GM12892 (cell line): Measurements from ENCODE around the gene ATP6V0C.

Source experiments
- POLR2A ChIP-seq: IDR thresholded peaks from 2 replicates; pipeline ENCODE4 v1.6.1; 2011; ENCODE audit warnings: low read depth, low read length, control low read depth
- POLR2AphosphoS5 ChIP-seq: IDR thresholded peaks from 2 replicates; pipeline ENCODE4 v1.6.1; 2011; ENCODE audit warnings: low read depth, low read length, control low read depth

DNA sequence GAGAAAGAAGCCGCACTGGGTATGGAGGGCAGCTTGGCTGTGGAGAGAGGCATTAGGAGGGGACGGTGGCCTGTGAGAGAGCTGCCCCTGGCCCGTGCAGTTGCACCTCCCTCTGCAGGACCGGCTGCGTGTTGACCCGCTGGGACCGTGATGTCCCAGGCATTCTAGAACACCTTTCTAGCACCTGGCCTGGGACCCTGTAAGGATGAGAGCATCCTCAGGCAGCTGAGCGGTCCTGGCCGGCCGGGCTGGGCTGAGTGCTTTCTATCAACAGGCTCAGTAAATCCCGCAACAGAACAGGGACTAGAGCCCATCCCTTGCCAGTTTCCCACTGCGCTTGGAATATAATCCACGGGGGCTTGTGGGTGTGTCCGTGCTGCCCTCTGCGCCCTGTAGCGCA is 24.2 kb upstream of the ATP6V0C start:
- TF ChIP-seq POLR2A = no peak
- TF ChIP-seq POLR2AphosphoS5 = no peak
